Gastroesophageal sphincter (tissue), 4 donors: Measurements from ENCODE around the gene KLRK1. TPM values are rescaled to one million over a fixed set of nuclear protein-coding genes. Genes with fewer than 3 reads are reported as not detected.
A peak's percentile ranks its signal among the peaks of the same experiment; 100 is the strongest.
"Not testable (repeated sequence)": the region's sequence is repeated elsewhere in the genome, so short reads cannot be mapped to it uniquely, and the experiment has no call there.

Source experiments
- ATAC-seq: fragments of 150-250 bp; one replicate; pipeline ENCODE4 v1.9.1; 2016; ENCODE audit warnings: mild to moderate bottlenecking, moderate library complexity
- H3K27ac ChIP-seq, 4 donors: fragments of 200-600 bp; sonication (generic) in 3 of 4; 1 replicate in 3 of 4; 2 replicates in 1 of 4; pipeline ENCODE4 v1.5.1; 2016 to 2019
- H3K27me3 ChIP-seq: fragments of 200-600 bp; sonication (generic); one replicate; pipeline ENCODE4 v1.5.1; 2019
- H3K36me3 ChIP-seq, 2 donors: fragments of 200-600 bp; sonication (generic); one replicate each; pipeline ENCODE4 v1.5.1; 2019; ENCODE audit warnings: control low read depth in 1 of 2
- H3K4me1 ChIP-seq, 3 donors: fragments of 200-600 bp; sonication (generic); 1 replicate in 2 of 3; 2 replicates in 1 of 3; pipeline ENCODE4 v1.5.1; 2016 to 2019; ENCODE audit warnings: control low read depth in 2 of 3
- H3K4me3 ChIP-seq, 2 donors: fragments of 200-600 bp; sonication (generic); one replicate each; pipeline ENCODE4 v1.5.1; 2019; ENCODE audit warnings: mild to moderate bottlenecking in 1 of 2, moderate library complexity in 1 of 2
- H3K9me3 ChIP-seq, 3 donors: fragments of 200-600 bp; sonication (generic); one replicate each; pipeline ENCODE4 v1.5.1; 2017 to 2019; ENCODE audit warnings: control low read depth in 2 of 3
- EP300 ChIP-seq: sonication (generic); formaldehyde crosslinking; IDR thresholded peaks from one replicate; pipeline ENCODE4 v1.6.1; 2017; ENCODE audit warnings: antibody characterized with exemption, mild to moderate bottlenecking
- POLR2A ChIP-seq, 2 donors: fragments of 450-650 bp; IDR thresholded peaks; one replicate each; pipeline ENCODE4 v1.6.1; 2017; ENCODE audit warnings: antibody characterized with exemption in 2 of 2, mild to moderate bottlenecking in 2 of 2, moderate library complexity in 1 of 2
- POLR2AphosphoS5 ChIP-seq: sonication (generic); formaldehyde crosslinking; IDR thresholded peaks from one replicate; pipeline ENCODE4 v1.6.1; 2017; ENCODE audit warnings: antibody characterized with exemption
- WGBS, 2 donors: methylation state at CpG; one replicate each; pipeline ENCODE4 v1.1.5; 2018; ENCODE audit warnings: low coverage in 1 of 2; 5-methylcytosine and 5-hydroxymethylcytosine counted together
- total RNA-seq, 4 donors: library from RNA; depleted of rRNA; stranded (reverse); fragments of >200 nt; gene quantifications; one replicate each; pipeline ENCODE4 v1.1.0, GENCODE V29; 2016
- TF ChIP-seq, protein P1 (sequence below), 4 experiments: fragments of 200-600 bp in 2 of 4; fragments of 450-650 bp in 2 of 4; sonication (generic) in 1 of 4; IDR thresholded peaks; one replicate each; pipeline ENCODE4 v1.5.1; 2017 to 2019; ENCODE audit warnings: antibody characterized with exemption in 4 of 4, mild to moderate bottlenecking in 2 of 4, moderate library complexity in 2 of 4

The KLRK1 gene
- total RNA-seq, 4 donors from 2014 or later = 0.57 to 2.0 (median 0.97) TPM

DNA sequence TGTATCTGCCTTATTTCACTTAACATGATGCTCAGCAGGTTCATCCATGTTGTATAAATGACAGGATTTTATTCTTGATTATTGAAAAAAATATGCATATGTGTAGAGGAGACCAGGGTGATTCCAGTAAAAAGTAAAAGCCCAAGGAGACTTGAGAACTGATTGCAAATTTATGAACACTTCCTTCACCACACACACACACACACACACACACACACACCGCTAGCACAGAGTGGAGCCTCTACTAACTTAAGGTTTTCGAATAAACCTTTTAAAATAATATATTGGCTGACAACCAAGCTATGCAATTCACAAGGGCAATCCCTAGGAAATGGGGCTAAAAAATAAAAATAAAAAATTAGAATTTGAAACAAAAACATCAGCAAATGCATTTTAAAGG is 8.3 kb upstream of the KLRK1 start:
- TF ChIP-seq POLR2AphosphoS5 = no peak
- no peak for TF ChIP-seq EP300
- TF ChIP-seq POLR2A (IDR thresholded peaks at IDR 0.05) = no peak
- TF ChIP-seq, protein P1, sequence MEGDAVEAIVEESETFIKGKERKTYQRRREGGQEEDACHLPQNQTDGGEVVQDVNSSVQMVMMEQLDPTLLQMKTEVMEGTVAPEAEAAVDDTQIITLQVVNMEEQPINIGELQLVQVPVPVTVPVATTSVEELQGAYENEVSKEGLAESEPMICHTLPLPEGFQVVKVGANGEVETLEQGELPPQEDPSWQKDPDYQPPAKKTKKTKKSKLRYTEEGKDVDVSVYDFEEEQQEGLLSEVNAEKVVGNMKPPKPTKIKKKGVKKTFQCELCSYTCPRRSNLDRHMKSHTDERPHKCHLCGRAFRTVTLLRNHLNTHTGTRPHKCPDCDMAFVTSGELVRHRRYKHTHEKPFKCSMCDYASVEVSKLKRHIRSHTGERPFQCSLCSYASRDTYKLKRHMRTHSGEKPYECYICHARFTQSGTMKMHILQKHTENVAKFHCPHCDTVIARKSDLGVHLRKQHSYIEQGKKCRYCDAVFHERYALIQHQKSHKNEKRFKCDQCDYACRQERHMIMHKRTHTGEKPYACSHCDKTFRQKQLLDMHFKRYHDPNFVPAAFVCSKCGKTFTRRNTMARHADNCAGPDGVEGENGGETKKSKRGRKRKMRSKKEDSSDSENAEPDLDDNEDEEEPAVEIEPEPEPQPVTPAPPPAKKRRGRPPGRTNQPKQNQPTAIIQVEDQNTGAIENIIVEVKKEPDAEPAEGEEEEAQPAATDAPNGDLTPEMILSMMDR (IDR thresholded peaks at IDR 0.05) = no peak

DNA sequence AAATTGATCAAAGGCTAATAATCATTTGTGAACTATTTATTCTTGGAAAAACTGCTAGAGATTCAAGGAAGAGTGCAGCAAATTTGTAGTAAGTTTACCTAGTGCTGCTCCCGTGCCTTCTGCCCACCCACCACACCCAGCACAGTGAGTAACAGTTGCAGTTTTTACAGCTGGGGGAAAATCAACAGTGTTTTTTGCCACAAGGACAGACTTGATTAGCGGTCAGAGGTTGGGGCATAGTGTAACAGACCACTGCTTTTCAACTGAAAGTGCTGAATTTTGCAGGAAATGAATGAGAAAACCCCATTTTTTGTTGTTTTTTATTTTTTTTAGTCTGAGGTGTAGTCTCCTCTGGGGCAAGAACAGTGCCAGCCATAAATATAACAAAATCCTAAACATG is 7.5 kb upstream of the KLRK1 start:
- no peaks in the 10 kb centered on the region for H3K27me3 ChIP-seq
- ATAC-seq = no peak
- no peaks in the 10 kb centered on the region for H3K9me3 ChIP-seq
- TF ChIP-seq POLR2AphosphoS5 (no peak), POLR2A (IDR thresholded peaks at IDR 0.05) (no peak), EP300 (no peak)
- TF ChIP-seq, protein P1 (IDR thresholded peaks at IDR 0.05) = no peak
- no peaks in the 10 kb centered on the region for H3K36me3 ChIP-seq
- H3K4me1 ChIP-seq = peaks cover 0 to 21% (median under 1%) of the 10 kb centered on the region in 3 donors
- H3K4me3 ChIP-seq = no peak overlapping the region
- H3K27ac ChIP-seq = no peak overlapping the region
- 71% methylated on average over 2 of the region's 2 CpGs; no CpG with 5 or more reads in 1 of the 2 donors for WGBS, 2 donors

More for the DNA sequence above, 8.3 kb upstream of the KLRK1 start:
- Histone ChIP-seq H3K4me3 (no peak overlapping the region), H3K27ac (no peak overlapping the region), H3K27me3 (no peaks in the 10 kb centered on the region), H3K4me1 (peaks cover 0 to 14% (median 0%) of the 10 kb centered on the region in 3 donors), H3K9me3 (no peaks in the 10 kb centered on the region), H3K36me3 (no peaks in the 10 kb centered on the region)
- no peak for ATAC-seq
- WGBS, 2 donors = 68 to 82% methylated on average over 2 of the region's 2 CpGs

DNA sequence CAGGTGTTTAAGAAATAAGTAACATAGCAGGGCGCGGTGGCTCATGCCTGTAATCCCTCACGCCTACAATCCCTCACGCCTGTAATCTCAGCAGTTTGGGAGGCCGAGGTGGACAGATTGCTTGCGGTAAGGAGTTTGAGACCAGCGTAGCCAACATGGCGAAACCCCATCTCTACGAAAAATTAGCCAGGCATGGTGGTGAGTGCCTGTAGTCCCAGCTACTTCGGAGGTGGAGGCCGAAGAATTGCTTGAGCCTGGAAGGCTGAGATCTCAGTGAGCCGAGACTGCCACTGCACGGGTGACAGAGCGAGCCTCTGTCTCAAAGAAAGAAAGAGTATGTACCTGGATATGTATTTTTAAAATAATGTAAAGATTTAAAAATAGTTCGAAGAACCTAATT is 6.3 kb upstream of the KLRK1 start:
- not testable (repeated sequence) for H3K36me3 ChIP-seq, H3K4me3 ChIP-seq
- WGBS, 2 donors = 39 to 77% methylated on average over 4 to 10 of the region's 15 CpGs

DNA sequence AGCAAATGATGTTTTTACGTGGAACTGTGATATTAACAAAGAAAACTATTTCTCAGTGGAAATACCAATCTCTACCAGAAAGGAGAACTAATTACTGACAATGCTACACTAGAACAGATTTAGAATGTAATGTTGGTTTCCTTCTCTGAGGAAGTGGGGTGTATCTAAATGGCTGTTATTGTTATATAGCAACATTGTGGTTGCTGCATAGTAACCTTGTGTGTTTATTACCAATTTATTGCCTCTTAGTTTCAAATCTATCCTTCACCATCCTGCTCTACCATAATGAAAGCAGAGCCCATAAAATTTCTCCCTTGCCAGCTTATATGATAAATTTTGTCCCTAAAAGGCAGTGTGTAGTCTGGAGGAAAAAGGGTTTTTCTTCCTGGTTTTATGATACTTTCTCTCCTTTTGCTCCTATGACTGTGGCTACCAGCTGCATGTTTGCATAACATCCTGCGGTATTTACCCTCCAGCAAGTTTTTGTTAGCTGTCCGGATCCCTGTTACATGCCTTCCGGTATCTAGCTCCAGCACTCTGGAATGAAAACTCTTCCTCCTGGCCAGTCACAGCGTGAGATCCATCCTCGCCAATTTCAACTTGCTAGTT is 5.7 kb upstream of the KLRK1 start:
- Histone ChIP-seq H3K9me3 (no peaks in the 10 kb centered on the region), H3K36me3 (no peaks in the 10 kb centered on the region), H3K4me3 (no peak overlapping the region), H3K27ac (peak overlapping the region; percentile 45 to 66 (median 61)), H3K4me1 (peaks cover 0 to 27% (median 4%) of the 10 kb centered on the region in 3 donors), H3K27me3 (no peaks in the 10 kb centered on the region)
- TF ChIP-seq, protein P1 (IDR thresholded peaks at IDR 0.05) = no peak
- no peak for TF ChIP-seq EP300
- no peak for TF ChIP-seq POLR2A (IDR thresholded peaks at IDR 0.05)
- TF ChIP-seq POLR2AphosphoS5 = no peak
- 19 to 24% methylated on average over 6 of the region's 6 CpGs for WGBS, 2 donors
- peak; percentile 89 for ATAC-seq

More for the DNA sequence above, 6.3 kb upstream of the KLRK1 start:
- not testable (repeated sequence) for H3K27me3 ChIP-seq, ATAC-seq, H3K9me3 ChIP-seq
- peaks cover 0 to 27% (median 4%) of the 10 kb centered on the region in 3 donors for H3K4me1 ChIP-seq
- H3K27ac ChIP-seq = peak overlapping the region in 3 of 4 donors; percentile 45 to 66 (median 59)

DNA sequence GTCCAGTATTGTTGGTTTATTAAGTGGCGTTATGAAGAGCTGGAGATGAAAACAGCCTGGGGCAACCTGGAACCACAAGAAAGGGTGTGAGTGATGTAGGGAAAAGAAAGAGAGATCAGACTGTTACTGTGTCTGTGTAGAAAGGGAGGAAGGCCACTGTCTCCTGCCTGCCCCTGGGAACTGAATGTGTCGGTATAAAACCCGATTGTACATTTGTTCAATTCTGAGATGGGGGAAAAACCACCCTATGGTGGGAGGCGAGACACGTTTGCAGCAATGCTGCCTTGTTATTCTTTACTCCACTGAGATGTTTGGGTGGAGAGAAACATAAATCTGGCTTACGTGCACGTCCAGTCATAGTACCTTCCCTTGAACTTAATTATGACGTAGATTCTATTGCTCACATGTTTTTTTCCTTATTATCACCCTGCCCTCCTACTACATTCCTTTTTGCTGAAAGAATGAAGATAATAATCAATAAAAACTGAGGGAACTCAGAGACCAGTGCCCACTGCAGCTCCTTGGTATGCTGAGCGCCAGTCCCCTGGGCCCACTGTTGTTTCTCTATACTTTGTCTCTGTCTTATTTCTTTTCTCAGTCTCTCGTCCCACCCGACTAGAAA is 4.8 kb upstream of the KLRK1 start:
- 88 to 96% methylated on average over 3 to 8 of the region's 11 CpGs for WGBS, 2 donors
- not testable (repeated sequence) for H3K4me3 ChIP-seq, H3K36me3 ChIP-seq, H3K27me3 ChIP-seq, ATAC-seq, H3K9me3 ChIP-seq
- Histone ChIP-seq H3K27ac (peak overlapping the region in 3 of 4 donors; percentile 45 to 66 (median 59)), H3K4me1 (peaks cover 0 to 27% (median 4%) of the 10 kb centered on the region in 3 donors)

DNA sequence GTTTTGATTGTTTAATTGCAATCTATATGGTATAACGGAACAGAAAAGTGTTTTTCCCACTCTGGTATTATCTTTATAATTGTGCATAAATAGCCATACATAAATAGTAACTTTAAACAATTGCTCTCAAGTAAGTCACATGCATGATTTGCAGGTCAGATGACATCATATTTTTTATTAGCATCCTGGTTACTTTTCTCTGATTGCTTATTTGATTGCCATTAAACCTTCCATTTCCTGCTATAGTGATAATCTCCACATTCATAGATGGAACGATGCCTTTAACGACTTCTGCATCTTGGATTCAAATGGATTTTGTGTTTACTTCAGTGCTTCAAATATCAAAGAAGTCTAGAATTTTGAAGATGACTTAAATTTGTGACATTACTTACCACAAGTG is 3.5 kb upstream of the KLRK1 start:
- H3K9me3 ChIP-seq = no peaks in the 10 kb centered on the region
- H3K36me3 ChIP-seq = no peaks in the 10 kb centered on the region
- ATAC-seq = no peak
- no peak for TF ChIP-seq POLR2A (IDR thresholded peaks at IDR 0.05)
- TF ChIP-seq, protein P1 (IDR thresholded peaks at IDR 0.05) = no peak
- 51 to 54% methylated on average over 3 of the region's 3 CpGs for WGBS, 2 donors
- H3K4me1 ChIP-seq = peaks cover 0 to 27% (median 4%) of the 10 kb centered on the region in 3 donors
- H3K27ac ChIP-seq = no peak overlapping the region
- H3K4me3 ChIP-seq = no peak overlapping the region
- H3K27me3 ChIP-seq = no peaks in the 10 kb centered on the region
